NCI-H2029 (cell line): ENCODE measurements around the gene SPTBN4.
A peak's percentile ranks its signal among the peaks of the same experiment; 100 is the strongest.
"Not testable (repeated sequence)": the region's sequence is repeated elsewhere in the genome, so short reads cannot be mapped to it uniquely, and the experiment has no call there.

Experiments
- DNase-seq: peaks from one replicate; lab custom pipeline; 2025; lab: John Stamatoyannopoulos, UW

The SPTBN4 gene

DNA sequence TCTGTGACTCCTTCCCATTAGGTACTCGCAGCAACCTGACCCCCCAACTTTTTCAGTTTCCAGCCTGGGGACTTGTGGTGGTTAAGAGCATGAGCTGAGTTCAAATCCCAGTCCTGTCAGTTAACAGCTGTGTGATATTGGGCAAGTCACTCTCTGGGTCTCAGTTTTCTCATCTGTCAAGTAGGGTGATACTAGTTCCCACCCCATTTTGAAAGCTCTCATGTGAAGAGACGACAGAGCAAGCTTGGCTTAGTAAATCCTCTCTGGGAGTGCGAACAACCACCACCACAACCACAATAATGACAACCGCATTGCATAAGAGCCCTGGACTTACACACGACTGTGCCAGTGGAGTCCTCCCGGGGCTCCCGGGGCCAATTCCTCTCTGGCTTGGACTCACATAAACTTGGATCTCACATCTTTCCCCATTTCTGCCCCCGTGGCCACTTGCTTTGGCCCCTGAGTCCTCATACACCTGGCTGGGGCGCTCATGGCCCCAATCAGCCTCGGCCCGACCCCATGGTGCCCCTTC lies 1.7 kb upstream of the SPTBN4 start:
- DNase-seq: no peak

GRCh38 chr19:40465557-40466218 lies 1.1 kb upstream of the SPTBN4 start, which contains the start of gene BLVRB:
Gene BLVRB (minus strand): TSS chr19:40465745. CDS start chr19:40465688, 57 bp downstream.
- DNase-seq: peak; percentile 96

GRCh38 chr19:40466219-40466984 lies 399 bp upstream of the SPTBN4 start:
- DNase-seq: no peak

DNA sequence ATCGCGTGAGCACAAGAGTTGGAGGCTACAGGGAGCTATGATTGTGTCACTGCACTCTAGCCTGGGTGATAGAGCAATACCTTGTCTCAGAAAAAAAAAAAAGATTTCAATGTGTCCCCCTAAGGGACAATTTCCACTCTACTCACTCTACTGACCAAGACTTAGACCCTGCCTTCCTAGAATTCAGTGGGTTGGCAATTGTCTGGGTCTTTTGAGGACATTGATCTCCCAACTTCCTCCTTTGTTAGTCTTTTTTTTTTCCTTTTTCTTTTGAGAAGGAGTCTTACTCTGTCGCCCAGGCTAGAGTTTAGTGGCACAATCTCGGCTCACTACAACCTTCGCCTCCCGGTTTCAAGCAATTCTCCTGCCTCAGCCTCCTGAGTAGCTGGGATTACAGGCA lies 2.2 kb downstream of the SPTBN4 start:
- DNase-seq: no peak

- DNase-seq: no peak
Observed at GRCh38 chr19:40471111-40471510, 4.3 kb downstream of the SPTBN4 start.

DNA sequence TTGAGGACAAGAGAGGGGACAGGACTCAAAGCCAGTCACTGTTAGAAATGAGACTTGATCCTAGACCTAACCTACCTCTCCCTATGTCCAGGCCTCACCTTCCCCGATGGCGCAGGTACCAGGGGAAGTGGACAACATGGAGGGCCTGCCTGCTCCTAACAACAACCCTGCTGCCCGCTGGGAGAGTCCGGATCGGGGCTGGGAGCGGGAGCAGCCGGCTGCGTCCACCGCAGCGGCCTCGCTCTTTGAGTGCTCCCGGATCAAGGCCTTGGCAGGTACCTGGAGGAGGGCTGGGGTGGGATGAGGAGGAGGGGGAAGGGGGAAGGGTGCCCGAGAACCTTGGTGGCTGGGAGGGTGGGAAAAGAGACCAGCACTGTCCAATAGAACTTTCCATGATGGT lies 5.7 kb downstream of the SPTBN4 start:
- no peak for DNase-seq

DNA sequence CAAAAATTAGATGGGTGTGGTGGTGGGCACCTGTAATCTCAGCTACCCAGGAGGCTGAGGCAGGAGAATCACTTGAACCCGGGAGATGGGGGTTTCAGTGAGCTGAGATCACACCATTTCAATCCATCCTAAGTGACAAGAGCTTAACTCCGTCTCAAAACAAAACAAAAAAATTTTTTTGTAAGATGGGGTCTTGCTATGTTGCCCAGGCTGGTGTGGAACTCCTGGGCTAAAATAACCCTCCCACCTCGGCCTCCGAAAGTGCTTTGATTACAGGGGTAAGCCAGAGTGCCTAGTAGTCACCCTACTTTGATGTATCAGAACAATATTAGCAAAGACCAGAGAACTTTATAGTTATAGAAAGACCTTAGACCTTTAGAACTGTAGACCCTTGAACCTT lies 7.9 kb downstream of the SPTBN4 start:
- no peak for DNase-seq

- DNase-seq: not testable (repeated sequence)
Observed at GRCh38 chr19:40475878-40476644, 9.3 kb downstream of the SPTBN4 start.

- no peak for DNase-seq
Observed at GRCh38 chr19:40486017-40486416, 19.2 kb downstream of the SPTBN4 start.

- no peak for DNase-seq
Observed at GRCh38 chr19:40489882-40490230, 23.1 kb downstream of the SPTBN4 start.

DNA sequence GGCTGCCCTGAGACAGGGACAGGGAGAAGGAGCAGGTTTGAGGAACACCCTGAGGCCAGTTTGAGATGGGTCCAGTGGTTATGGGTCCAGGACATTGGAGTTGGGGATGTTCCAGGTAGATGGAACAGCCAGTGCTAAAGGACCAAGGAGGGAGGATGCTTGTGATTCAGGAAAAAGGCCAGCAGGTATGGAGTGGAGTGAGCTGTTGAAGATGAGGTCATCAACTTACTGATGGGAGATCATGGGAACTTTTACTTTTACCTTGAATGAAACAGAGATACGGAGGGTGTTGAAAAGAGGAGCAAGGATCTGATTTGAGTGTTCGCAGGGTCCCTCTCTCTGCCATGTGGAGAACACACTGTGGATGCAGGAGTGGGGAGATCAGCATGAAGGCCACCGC lies 25.5 kb downstream of the SPTBN4 start:
- DNase-seq: no peak

- no peak for DNase-seq
Observed at GRCh38 chr19:40493778-40494177, 27.0 kb downstream of the SPTBN4 start.

DNA sequence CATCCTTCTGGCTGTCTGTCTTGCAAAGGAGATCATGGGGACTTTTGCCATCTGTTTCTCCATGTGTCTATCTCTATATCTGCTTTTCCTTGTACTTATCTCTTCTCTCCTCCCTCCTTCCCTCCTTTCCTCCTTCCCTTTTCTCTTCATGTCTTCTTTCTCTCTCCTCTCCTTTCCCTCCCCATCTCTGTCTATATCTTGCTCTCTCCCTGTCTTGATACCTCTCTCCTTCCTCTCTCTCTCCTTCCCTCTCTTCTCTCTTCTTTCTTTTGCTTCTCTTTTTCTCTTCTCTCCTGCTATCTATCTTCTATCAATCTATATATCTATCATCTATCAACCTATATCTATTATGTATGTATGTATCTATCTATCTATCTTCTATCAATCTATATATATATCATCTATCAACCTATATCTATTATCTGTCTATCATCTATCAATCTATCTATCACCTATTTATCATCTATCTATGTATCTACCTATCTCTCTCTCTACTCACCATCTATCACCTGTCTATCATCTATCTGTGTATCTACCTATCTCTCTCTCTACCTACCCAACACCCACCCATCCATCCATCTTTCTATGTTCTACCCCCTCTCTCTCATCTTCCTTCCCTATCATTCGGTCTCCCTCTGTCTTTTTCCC lies 27.5 kb downstream of the SPTBN4 start:
- no peak for DNase-seq

DNA sequence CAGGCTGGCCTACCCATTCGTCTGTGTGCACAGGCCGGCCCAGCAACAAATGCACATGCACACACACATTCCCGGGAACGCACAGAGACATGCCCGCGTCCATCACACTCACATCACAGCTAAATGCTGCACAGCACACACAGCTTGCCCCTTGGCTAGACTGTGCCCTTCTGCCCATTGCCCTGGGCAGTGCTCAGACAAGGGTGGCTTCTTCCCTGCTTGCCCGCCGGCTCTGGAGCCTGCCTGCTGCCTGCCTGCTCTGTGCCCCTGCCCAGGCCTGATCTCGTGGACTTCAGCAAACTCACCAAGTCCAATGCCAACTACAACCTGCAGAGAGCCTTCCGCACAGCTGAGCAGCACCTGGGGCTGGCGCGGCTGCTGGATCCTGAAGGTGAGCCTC lies 30.4 kb downstream of the SPTBN4 start:
- no peak for DNase-seq

GRCh38 chr19:40499320-40499719 lies 32.5 kb downstream of the SPTBN4 start:
- no peak for DNase-seq

DNA sequence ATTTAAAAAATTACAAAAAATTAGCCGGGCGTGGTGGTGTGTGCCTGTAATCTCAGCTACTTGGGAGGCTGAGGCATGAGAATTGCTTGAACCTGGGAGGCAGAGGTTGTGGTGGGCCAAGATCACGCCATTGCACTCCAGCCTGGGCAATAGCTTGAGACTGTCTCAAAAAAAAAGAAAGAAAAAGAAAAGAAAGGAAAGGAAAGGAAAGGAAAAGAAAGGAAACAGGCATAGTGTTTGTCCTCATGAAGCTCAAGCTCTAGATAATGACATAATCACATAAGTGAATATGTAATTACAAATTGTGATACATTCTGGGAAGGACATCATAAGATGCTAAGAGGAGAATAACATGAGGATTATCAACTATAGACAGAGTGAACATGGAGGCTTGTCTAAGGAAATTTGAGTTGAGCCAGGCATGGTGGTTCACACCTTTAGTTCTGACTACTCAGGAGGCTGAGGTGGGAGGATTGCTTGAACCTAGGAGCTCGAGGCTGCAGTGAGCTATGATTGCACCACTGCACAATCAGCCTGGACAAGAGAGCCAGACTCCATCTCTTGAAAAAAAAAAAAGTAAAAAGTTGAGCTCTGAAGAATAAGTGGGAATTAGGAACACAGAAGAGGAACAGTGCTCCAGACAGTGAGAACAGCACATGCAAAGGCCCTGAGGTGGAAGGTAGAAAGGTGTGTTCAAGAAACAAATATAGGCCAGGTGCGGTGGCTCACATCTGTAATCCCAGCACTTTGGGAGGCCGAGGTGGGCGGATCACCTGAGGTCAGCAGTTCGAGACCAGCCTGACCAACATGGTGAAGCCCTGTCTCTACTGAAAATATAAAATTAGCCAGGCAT lies 34.1 kb downstream of the SPTBN4 start:
- DNase-seq: not testable (repeated sequence)

DNA sequence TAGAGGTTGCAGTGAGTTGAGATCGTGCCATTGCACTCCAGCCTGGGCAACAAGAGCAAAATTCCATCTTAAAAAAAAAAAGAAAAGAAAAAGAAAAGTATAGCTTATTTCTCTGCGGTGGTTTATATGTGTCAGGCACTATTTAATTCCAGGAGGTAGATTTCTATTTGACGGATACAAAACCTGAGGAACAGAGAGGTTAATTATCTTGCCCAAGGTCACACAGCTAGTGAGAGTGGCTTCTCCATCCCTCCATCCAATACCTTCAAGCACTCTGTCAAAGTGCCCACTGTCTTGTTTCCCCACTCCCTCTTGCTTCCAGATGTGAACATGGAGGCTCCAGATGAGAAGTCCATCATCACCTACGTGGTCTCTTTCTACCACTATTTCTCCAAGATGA lies 34.8 kb downstream of the SPTBN4 start:
- no peak for DNase-seq

- DNase-seq: no peak
Observed at GRCh38 chr19:40502081-40502480, 35.3 kb downstream of the SPTBN4 start.

GRCh38 chr19:40502647-40503319 lies 36.0 kb downstream of the SPTBN4 start:
- DNase-seq: no peak

GRCh38 chr19:40503320-40503695 lies 36.5 kb downstream of the SPTBN4 start:
- DNase-seq: no peak

DNA sequence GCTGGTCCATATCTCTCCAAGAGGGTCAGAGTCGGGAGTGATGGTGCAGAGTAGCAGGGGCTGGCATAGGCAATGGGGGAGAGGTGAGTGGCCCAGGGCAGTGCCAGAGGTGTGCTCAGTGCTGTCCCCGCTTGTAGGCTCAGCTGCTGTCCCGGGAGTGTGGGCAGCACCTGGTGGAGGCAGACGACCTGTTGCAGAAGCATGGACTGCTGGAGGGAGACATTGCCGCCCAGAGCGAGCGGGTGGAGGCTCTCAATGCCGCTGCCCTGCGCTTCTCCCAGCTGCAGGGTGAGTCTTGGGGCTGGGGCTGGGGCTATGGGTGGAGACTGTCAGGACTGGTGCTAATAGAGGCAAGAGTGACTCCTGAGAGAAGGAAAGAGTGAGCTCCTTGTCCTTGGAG lies 39.3 kb downstream of the SPTBN4 start:
- no peak for DNase-seq
